Activated CD8-positive, alpha-beta memory T cell treated with anti-CD3 and anti-CD28 coated beads for 24 hours (primary cell): ENCODE data around the gene KCNQ1.

Source experiments
- DNase-seq: peaks from one replicate; pipeline ENCODE4 v3.0.0-alpha.2; 2020

Gene KCNQ1

DNA sequence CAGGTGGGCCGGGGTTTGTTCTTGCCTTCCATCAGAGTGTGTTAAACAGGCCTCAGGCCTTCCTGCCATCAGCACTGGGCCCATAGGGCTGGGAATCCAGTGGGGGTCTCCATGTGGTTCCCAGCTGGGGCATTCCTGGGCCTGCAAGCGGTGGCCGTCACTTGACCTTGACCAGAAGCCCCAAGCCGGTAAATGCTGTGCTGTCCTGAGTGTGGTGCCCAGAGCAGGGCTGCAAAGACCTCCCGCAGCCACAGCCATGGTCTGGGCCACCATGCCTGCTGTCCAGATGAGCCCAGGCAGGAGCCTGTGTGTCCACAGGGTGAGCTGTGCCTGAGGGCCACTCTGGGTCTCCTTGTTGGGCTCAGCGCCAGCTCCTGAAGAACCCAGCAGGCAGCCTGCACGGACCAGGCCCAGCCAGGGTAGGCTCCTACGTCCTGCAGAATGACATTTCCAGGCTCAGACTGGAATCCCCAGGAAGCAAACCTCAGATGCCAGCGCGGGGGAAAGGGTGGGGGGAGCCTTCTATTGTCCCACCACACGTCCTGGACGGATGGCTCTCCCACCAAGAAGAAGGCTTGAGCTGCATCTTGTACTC, 137.6 kb downstream of the KCNQ1 start:
- DNase-seq: peak; percentile 43

DNA sequence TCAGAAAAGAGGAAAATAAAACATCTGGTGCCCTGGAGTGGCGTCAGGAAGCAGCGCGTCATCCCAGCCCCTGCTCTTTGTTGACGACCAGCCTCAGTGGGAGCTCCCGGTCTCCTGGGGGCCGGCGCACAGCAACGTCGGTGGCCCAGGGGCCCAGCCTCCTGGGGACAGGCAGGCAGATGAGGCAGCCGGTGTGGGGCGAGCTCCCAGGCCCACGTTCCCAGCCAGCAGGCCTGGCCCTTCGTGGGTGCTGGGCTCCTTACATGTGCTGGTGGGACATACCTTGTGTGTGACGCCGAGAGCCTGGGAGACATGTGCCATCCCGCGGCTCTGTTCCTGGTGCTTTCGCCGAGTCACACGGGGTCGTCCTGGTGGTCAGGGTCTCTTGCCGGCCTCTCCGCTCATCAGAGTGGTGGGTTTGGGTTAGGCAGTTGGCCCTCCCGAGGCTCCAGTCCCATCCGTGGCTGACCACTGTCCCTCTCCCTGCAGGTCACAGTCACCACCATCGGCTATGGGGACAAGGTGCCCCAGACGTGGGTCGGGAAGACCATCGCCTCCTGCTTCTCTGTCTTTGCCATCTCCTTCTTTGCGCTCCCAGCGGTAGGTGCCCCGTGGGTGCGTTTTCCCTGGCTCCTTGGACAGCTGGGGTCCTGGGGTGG, 138.3 kb downstream of the KCNQ1 start:
- DNase-seq: peak; percentile 33

DNA sequence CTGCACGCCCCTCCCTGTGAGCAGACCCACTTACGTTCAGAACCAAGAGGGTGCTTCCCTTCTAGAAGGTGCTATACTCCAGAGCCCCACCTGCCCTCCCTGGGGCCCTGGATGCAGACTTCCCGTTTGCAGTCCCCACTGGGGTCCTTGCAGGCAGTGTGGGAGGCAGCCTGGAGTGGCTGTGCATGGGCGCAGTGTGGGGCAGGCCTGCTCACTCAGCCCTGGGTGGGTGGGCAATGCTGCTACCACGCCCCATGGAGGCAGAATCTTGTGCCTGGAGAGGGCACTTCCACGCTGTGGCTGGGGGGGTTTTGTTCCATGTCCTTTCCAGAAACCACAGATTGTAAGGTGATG, 138.8 kb downstream of the KCNQ1 start:
- DNase-seq: peak; percentile 42

DNA sequence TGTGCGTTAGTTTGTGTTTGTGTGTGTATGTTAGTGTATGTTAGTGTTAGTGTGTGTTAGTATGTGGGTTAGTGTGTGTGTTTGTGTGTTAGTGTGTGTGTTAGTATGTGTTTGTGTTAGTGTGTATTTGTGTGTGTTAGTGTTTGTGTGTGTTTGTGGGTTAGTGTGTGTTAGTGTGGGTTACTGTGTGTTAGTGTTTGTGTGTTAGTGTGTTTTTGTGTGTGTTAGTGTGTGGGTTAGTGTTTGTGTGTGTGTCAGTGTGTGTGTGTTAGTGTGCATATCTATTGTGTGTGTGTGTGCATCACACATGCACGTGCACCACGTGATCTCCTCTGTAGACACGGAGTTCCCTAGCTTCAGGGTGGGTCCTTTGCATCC, 139.6 kb downstream of the KCNQ1 start:
- no peak for DNase-seq

DNA sequence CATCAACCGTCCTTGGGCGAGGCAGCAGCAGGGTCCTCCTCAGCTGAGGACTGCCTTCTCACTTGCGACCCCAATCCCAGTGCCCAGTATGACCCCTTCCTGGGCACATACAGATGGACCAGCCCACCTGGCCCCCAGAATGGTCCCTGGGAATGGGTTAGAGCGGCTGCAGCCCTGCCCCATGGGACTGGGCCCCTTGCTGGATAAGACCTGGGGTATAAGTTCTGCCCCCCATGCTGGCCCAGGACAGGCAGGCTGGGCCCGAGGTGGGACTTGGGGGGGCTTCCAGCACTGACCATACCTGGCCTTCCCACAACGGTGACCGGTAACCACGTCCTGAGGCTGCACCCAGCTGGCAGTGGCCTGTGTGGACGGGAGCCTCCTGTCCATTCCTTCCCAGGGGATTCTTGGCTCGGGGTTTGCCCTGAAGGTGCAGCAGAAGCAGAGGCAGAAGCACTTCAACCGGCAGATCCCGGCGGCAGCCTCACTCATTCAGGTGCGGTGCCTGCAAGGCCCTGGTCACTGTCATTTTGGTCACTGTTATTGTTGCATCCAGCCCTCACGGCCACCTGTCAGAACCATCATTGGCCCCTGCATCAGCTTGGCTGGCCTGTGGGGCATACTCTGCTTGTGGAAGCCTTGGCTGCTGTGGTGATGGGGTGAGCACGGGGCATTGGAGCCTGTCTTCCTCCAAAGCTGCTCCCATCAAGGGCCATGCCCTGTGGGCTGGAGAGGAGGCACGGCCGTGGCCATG, 140.2 kb downstream of the KCNQ1 start:
- peak; percentile 47 for DNase-seq

DNA sequence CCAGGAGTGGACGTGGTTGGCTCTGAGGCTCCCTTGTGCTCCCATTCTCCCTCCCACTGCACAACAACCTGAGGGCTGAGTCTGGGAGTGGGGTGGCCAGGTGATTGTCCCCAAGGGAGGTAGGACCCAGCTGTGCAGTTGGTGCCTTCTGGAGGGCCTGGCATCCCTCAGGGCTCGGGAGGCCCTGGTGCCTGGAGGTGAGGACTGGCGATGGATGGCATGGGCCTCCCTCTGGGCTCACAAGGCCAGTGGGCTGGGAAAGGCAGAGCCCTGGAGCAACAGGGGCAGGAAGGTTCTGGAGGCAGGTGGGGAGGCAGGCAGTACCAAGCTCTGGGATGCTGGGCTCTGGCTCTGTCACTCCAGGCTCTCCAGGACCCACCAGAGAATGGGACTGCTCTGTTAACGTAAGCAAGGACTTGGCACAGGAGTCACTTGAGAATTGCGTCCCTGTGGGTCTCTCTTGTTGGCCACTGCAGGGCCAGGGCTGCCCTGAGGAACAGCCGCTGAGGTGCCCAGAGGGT, 140.8 kb downstream of the KCNQ1 start:
- DNase-seq: no peak

DNA sequence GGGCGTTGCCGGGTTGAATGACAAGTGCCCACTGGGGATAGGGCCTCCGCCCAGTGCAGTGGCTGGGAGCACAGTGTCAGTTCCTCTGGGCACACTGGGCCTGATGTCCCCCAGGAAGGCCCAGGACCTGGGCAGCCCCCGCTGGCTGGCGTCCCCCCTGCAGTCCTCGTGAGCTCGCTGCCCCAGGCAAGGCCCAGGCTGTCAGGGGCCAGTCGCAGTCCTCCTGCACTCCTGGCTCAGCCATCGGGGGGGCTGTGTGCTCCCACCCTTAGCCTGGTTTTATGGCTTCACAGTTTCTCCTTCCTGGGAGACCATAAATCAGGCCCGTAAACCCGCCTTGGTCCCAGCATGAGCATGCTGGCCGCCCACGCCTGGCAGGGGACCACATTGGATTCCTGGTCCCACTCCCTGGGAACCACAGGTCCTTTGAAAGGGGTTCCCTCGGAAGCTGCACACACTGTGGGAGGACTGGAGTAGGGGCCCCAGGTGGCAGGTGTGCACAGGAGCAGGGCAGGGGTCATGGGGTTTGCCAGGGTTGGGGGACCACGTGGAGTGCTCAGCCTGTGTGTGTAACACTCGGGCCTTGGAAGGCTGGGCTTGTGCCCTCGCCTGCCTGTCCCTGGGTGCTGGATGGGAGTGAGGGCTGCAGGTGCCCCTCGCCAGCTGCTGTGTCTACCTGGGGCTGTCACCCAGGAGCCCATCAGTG, 141.4 kb downstream of the KCNQ1 start:
- peak; percentile 44 for DNase-seq

DNA sequence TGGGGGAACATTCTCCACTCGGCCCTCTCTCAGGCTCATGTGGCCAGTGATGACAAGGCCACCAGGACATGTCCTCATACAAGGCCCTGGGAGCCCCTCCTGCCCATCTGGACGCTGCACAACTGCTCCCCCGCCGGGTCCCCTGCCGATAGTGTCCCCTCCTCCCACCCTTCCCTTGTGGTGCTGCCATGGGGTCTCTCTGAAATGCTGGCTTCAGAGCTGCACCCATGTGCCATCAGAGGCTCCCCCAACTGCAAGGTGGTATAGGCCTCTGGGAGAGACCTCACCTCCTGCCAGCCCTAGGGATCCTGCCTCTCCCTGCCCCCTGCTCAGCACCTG, 142.0 kb downstream of the KCNQ1 start:
- DNase-seq: no peak

DNA sequence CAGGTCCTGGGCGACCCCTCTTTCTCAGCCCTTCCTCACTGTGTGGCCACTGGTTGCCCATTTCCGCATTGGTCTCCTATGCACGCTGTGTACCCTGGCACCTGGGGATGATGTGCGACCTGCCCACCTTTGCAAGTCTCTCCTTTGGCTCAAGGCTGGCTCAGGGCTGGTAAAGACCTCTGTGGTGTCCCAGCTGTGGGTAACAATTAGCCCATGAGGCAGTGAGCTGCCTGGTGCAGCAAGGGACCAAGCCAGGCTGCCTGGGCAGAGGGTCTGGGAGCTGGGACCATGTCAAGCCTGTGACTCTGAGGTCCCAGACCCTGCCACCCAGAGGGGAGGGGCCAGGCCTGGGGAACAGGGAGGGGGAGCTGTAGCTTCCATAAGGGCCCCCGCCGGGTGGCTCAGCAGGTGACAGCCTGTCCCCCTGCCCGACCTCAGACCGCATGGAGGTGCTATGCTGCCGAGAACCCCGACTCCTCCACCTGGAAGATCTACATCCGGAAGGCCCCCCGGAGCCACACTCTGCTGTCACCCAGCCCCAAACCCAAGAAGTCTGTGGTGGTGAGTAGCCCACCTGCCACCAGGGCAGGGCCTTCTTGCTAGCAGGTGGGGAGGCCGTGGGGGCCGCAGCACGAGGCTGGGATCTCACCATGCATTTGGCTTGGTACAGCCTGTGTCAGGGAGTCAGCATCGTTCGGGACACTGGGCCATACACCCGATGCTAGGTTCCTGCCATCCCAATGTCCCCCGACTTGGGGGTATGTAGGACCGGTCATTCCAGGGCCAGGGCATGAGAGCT, 142.5 kb downstream of the KCNQ1 start:
- DNase-seq: peak; percentile 50

DNA sequence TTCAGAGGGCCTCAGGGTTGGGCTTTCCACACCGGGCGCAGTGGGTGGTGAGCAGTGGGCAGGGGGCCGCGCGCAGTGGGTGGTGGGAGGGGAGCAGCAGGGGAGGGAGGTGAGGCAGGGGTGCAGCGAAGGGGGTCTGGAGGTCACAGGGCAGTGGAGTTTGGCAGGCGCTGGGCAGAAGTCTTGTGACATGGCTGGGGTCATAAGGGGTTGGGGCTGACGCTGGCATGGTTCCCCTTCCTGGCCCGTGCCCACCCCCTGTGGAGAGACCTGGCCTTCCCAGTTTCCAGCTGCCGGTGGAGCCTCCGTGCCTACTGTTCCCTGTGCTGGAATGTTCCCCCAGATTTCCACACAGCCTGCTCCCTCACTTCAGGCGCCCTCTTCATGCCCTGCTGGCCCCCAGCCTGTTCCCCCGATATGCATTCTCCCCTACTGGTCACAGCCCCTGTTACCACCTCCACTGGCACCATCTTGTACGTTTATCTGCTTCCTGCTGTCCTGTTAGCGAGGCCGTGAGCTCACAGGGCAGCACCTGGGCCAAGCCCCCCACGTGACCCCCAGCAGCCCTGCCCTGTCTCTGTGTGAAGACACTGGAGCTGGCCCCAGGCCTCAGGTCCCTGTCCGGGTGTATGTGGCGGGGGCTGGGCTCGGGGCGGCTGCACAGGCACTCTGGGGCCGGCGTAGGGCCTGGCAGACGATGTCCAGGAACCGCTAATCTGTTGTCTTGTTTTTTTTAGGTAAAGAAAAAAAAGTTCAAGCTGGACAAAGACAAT, 143.4 kb downstream of the KCNQ1 start:
- DNase-seq: no peak

DNA sequence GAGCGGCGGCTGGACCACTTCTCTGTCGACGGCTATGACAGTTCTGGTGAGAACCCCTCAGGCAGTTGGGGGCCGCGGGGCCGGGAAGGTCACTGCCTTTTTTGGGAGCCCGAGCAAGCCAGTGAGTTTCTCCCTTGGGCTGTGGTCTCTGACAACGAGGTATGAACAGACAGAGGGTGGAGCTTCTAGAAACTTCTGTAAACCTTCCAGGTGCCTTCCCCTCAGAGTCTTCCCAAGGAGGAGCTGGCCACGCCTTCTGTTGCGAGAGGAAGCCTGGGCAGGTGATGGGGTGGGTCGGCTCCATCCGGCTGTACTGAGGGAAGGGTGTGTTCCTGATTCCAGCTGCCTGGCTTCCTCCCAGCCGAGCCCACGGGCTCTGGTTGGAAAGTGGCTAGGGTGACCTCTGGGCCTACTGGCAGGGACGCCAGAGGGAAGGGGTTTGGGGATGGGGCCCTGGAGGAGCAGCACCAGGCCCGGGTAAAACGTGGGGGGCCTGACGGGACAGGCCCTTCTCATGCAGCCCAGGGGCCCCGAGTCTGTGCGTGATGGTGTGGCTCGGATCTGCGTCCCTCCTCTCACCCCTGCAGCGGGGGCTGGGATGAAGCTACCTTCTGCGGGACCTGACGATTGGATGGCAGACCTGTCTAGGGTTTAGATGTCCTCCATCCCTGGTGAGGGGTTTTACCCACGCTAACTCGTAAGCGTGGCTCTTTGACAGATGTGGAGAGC, 144.2 kb downstream of the KCNQ1 start:
- DNase-seq: no peak

DNA sequence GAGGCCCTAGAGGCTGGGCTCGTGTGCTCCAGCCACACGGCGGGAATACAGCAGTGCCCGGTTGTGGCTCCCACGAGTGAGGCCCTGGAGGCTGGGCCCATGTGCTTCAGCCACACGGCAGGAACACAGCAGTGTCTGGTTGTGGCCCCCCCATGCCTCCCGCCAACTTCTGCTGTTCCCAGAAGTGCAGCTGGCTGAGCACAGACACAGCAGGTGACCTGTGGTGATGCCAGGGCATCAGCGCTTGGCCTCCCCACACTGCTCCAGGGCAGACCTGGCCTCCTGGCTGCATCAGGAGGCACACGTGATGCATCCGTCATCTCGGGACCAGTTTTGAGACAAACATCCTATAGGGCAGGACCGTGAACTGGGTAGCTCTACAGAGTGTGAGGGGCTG, 144.7 kb downstream of the KCNQ1 start:
- DNase-seq: peak; percentile 38

DNA sequence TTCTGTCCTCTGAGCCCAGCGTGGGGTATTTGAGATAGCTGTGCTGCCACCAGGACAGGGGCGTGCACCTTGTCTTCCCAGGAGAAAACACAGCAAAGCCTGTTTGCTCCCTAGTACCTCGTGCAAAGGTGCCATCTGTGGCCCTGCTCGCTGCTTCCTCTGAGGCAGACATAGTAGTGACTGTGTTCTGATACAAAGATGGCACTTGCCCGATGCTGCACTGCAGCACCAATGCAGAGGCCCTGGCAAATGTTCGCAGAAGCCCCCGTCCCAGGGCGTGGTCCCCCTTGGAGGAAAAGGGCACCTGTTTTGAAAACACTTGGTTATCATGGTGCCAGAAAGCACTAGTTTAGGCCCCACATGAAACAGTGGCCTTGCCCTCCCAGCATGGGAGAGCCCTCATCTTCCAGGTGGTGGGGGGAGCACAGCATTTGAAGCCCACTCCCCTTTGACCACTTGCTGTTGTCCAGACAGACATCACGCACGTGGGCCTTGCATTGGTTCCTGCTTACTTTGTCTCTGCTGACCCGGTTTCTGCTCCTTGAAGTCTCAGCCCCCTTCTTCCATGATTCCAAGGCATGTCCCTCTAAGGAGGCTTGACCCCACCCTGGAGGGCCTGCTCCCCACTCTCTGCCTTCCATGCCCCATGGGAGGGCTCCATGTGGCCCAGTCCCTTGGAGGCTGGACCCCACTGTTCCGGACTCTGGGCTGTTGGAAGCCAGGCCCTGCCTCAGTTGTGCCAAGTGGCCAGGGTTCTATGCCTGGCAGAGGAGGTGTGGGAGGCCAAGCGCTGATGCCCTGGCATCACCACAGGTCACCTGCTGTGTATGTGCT, 145.5 kb downstream of the KCNQ1 start:
- peak; percentile 32 for DNase-seq

DNA sequence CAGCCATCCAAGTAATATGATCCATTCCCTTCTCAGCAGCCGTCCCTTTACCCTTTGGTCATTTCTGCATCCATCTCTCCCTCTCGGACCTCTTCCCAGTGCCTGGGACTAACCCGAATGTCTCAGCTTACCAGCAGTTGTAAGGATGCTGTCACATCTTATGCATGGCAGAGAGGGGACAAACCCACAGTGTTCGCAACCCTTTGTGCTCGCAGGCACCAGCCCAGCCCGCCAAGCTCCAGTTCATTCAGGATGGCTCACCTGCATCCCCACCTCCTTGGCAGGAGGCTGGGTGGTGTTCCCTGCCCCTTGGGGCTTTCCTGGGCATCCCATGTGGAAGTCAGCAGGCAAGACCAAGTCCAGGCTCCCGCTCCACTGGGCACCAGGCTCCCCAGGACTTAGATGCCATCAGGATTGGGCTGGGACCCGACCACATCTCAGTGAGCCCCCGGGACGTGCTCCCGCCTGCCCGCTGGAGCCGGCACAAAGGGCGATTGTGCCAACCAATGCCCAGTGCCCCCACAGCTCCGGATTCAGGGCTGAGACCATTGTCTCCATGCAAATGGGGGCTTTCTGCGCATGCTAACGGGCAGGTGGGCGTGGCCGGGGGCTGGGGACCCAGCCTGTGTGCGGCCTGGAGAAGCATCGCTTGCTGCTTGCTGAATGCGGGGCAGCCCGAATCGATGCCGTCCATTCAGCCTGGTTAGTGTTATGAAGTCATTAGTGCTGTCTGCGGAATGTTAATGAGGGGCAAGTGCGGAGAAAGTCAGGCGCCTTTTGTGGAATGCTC, 146.4 kb downstream of the KCNQ1 start:
- no peak for DNase-seq

DNA sequence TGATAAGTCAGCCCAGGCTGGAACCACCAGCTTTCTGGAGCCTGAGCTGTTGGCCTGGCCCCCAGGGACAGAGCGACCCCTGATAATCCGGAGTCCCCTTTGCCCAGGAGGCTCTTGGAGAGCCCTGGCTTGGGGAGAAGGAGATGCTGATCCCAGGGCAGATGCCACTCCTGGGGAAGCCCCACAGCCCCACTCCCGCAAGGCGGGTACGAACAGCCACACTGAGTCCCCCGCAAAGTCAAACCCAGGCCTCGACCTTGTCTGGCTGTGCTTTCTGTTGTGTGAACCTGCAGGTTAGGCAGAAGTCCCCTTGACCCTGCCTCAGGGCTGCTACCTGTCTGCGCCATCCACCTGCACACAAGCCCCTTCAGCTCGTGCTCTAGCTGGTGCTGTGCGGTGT, 147.0 kb downstream of the KCNQ1 start:
- DNase-seq: no peak

DNA sequence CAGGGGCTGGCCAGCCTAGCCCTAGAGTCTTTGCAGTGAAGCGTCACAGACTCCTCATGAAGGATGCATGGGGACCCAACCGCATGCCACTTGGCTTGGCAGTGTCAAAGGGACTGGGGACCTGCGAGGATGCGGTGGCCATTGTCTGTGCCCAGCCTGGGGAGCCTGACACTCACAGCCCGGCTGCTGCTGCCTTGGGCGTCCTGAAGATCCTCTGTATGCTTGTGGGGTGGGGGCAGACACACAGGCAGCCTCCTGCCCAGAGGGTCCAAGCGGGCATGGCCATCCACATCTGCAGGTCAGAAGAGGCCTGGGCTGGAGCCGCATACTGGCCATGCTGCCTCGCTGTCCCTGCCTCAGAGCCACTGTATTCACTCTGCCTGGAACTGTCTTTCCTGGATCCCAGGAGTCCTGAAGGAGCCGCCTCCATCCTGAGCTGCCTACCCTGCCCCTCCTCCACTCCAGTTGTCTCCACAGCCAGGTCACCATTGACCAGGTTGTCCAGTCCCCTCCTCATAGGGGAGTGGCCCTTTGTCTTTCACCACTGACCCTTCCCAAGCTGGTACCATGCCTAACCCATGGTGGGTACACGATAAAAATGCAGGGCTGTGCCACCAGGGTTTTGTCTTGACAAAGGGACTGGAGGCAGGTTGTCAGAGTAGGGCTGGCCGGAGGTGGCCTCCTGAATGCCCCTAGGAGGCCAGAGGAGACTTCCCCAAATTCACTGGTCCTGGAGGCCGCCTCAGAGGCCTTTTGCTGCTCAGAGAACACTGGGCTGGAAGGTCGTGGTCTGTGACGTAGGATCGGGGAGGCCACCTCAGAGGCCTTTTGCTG, 148.0 kb downstream of the KCNQ1 start:
- DNase-seq: peak; percentile 41

DNA sequence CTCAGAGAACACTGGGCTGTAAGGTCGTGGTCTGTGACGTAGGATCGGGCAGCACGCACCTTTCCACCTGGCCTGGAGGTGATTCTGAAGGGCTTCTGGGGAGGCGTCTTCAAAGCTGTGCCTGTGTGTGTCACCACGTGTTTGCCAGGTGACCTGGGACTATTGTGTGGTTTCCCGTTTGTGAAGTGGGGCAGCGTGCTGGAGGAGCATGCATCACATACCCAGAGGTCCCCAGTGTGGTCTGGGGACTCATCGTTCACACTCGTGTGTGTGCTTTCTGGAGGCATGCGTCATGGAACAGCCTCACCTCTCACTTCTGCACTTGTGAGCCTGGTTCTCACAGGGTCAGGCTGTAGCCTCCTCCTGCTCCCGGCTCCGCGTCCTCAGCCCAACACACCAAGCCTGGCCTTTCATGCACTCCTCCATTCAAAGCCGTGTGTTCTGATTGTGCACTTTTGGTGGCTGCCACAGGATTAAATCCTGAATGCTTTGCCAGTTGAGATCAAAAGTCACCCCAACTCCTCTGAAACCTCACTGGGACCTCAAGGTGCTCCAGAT, 148.7 kb downstream of the KCNQ1 start:
- DNase-seq: no peak

DNA sequence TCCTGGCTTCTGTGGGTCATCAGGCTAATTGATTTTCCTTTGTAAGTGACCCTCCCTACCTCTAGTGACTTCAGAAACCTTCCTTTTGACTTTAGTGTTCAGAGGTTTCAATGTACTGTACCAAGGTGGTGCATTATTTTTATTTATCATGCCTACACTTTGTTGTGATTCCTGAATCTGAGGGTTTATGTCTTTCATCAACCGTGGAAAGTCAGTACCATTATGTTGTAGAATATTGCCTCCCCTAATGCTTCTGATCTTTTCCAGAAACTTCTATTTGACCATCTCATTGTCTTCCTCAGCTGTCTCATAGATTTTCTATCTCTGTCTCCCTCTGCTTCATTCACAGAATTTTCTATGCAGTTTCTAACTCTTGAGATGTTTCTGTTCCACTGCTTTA, 149.5 kb downstream of the KCNQ1 start:
- DNase-seq: no peak
